Subcutaneous adipose tissue (tissue), 4 donors: Measurements from ENCODE around the gene TTC27. TPM values are rescaled to one million over a fixed set of nuclear protein-coding genes. Genes with fewer than 3 reads are reported as not detected.

Experiments
- CTCF ChIP-seq: fragments of 450-650 bp; IDR thresholded peaks from one replicate; pipeline ENCODE4 v1.5.1; 2016; ENCODE audit warnings: low read depth, mild to moderate bottlenecking, control low read depth, antibody characterized with exemption, moderate library complexity
- total RNA-seq, 4 donors: library from RNA; depleted of rRNA; stranded (reverse); fragments of >200 nt; gene quantifications; one replicate each; pipeline ENCODE4 v1.1.0, GENCODE V29; 2016

The TTC27 gene
- total RNA-seq, 4 donors from 2014 or later: 13.6 to 18.6 (median 15.5) TPM

GRCh38 chr2:32807662-32808061, 179.8 kb downstream of the TTC27 start:
- no peak for TF ChIP-seq CTCF

GRCh38 chr2:32810909-32811495, 183.2 kb downstream of the TTC27 start:
- no peak for TF ChIP-seq CTCF

- no peak for TF ChIP-seq CTCF
These were observed 183.8 kb downstream of the TTC27 start for GRCh38 chr2:32811696-32812095.

GRCh38 chr2:32812316-32812715, 184.5 kb downstream of the TTC27 start:
- no peak for TF ChIP-seq CTCF

GRCh38 chr2:32820088-32820487, 192.2 kb downstream of the TTC27 start:
- TF ChIP-seq CTCF: no peak

- no peak for TF ChIP-seq CTCF
These were observed 192.9 kb downstream of the TTC27 start for GRCh38 chr2:32820701-32821100.

- no peak for TF ChIP-seq CTCF
These were observed 196.4 kb downstream of the TTC27 start for GRCh38 chr2:32824070-32824809.
